T-helper 2 cell (primary cell): ENCODE results near the gene LRRC74B.
"Not testable (repeated sequence)": the region's sequence is repeated elsewhere in the genome, so short reads cannot be mapped to it uniquely, and the experiment has no call there.

Experiments
- DNase-seq, 5 experiments: peaks; one replicate each; pipeline versions ENCODE4 v3.0.0 to v3.0.0-alpha.2; 2012 to 2022

The LRRC74B gene

GRCh38 chr22:21054714-21055563 lies 9.2 kb downstream of the LRRC74B start:
- no peak for DNase-seq

GRCh38 chr22:21055564-21055834 lies 9.8 kb downstream of the LRRC74B start:
- no peak for DNase-seq

- DNase-seq: no peak
Observed at GRCh38 chr22:21055880-21056319, 10.2 kb downstream of the LRRC74B start.

- not testable (repeated sequence) for DNase-seq
Observed at GRCh38 chr22:21060363-21060762, 14.6 kb downstream of the LRRC74B start.

- not testable (repeated sequence) for DNase-seq
Observed at GRCh38 chr22:21061660-21062321, 16.0 kb downstream of the LRRC74B start.

- not testable (repeated sequence) for DNase-seq
Observed at GRCh38 chr22:21064425-21064824, 18.7 kb downstream of the LRRC74B start.

GRCh38 chr22:21064917-21065864 lies 19.4 kb downstream of the LRRC74B start:
- no peak for DNase-seq

- DNase-seq: no peak
Observed at GRCh38 chr22:21067075-21067900, 21.5 kb downstream of the LRRC74B start.

- no peak for DNase-seq
Observed at GRCh38 chr22:21067901-21068680, 22.3 kb downstream of the LRRC74B start.

GRCh38 chr22:21068681-21069276 lies 23.0 kb downstream of the LRRC74B start:
- DNase-seq: no peak

GRCh38 chr22:21069375-21069774 lies 23.6 kb downstream of the LRRC74B start:
- DNase-seq: no peak

GRCh38 chr22:21070690-21071615 lies 25.2 kb downstream of the LRRC74B start:
- DNase-seq: no peak

- not testable (repeated sequence) for DNase-seq
Observed at GRCh38 chr22:21071796-21072195, 26.1 kb downstream of the LRRC74B start.

- DNase-seq: no peak
Observed at GRCh38 chr22:21073023-21073422, 27.3 kb downstream of the LRRC74B start.

GRCh38 chr22:21073482-21073881 lies 27.7 kb downstream of the LRRC74B start:
- DNase-seq: no peak

GRCh38 chr22:21074102-21074715 lies 28.5 kb downstream of the LRRC74B start:
- DNase-seq: no peak

GRCh38 chr22:21075516-21076138 lies 29.9 kb downstream of the LRRC74B start:
- no peak for DNase-seq

GRCh38 chr22:21076912-21077625 lies 31.3 kb downstream of the LRRC74B start:
- DNase-seq: no peak
